HepG2 (cell line): ENCODE data around the gene ZXDA. TPM values are rescaled to one million over a fixed set of nuclear protein-coding genes. Genes with fewer than 3 reads are reported as not detected.
"Not testable (repeated sequence)": the region's sequence is repeated elsewhere in the genome, so short reads cannot be mapped to it uniquely, and the experiment has no call there.

Source experiments
- ATAC-seq: fragments of 200-7000 bp; cut with Tn5 transposase; 3 replicates; pipeline ENCODE4 v1.9.1; 2020; ENCODE audit warnings: mild to moderate bottlenecking, moderate library complexity
- Bru-seq: library from RNA; stranded (reverse); fragments of 400-500 nt; gene quantifications from one replicate; lab custom pipeline; 2021; lab: Mats Ljungman, UMichigan
- BruChase-seq, 2 experiments: library from RNA; stranded (reverse); fragments of 400-500 nt; gene quantifications; one replicate each; lab custom pipeline; 2021; lab: Mats Ljungman, UMichigan
- BruUV-seq: library from RNA; stranded (reverse); fragments of 400-500 nt; replicated peaks from 2 replicates; lab custom pipeline; 2021; lab: Mats Ljungman, UMichigan
- CTCF ChIA-PET: fragments of 300-600 bp; formaldehyde crosslinking; extraction: SDS; loops from one replicate; lab custom pipeline; 2021; ENCODE audit warnings: low total read pairs, inconsistent platforms, low intra/inter-chr PET ratio; lab: Yijun Ruan, JAX
- POLR2A ChIA-PET: fragments of 350-600 bp; sonication (Branson Sonifier 250); formaldehyde crosslinking; loops from one replicate; lab custom pipeline; 2020; ENCODE audit warnings: antibody characterized with exemption, inconsistent platforms; lab: Yijun Ruan, JAX
- DNase-seq: peaks from one replicate; pipeline ENCODE4 v3.0.0-alpha.2; 2015; ENCODE audit warnings: low spot score
- FAIRE-seq: peaks from 3 replicates; lab custom pipeline; 2011; peaks lifted over from hg19 to GRCh38; lab: Jason Lieb, UNC
- H2AFZ ChIP-seq: one replicate; pipeline ENCODE4 v1.6.1; 2011; ENCODE audit warnings: low read length, inconsistent platforms
- H3K27ac ChIP-seq: fragments of 300-600 bp; 3 replicates; pipeline ENCODE4 v1.8.0; 2011; ENCODE audit warnings: mixed run types, mild to moderate bottlenecking, mixed read lengths, low read length, inconsistent platforms; ENCODE audit not compliant: insufficient read depth; ENCODE audit errors: extremely low read length
- H3K27me3 ChIP-seq, 2 experiments: fragments of 200-600 bp in 1 of 2; 2 replicates in 1 of 2; 3 replicates in 1 of 2; pipeline versions ENCODE4 v1.6.0 to v1.8.0; 2011; ENCODE audit warnings: low read length in 2 of 2, mild to moderate bottlenecking in 2 of 2, moderate library complexity in 2 of 2, inconsistent platforms in 1 of 2; ENCODE audit not compliant: insufficient read depth in 2 of 2, control insufficient read depth in 1 of 2
- H3K36me3 ChIP-seq, 2 experiments: fragments of 200-600 bp in 1 of 2; replicated peaks in 1 of 2; 2 replicates in 1 of 2; 3 replicates in 1 of 2; pipeline versions ENCODE4 v1.5.1 to v1.8.0; 2011; ENCODE audit warnings: low read length in 2 of 2, inconsistent platforms in 1 of 2; ENCODE audit not compliant: insufficient read depth in 2 of 2, control insufficient read depth in 1 of 2
- H3K4me1 ChIP-seq: 2 replicates; pipeline ENCODE4 v1.5.1; 2012; ENCODE audit warnings: low read length, inconsistent platforms; ENCODE audit not compliant: insufficient read depth
- H3K4me2 ChIP-seq: 2 replicates; pipeline ENCODE4 v1.6.0; 2011; ENCODE audit warnings: low read depth, low read length, inconsistent platforms
- H3K4me3 ChIP-seq, 3 experiments: fragments of 200-600 bp in 1 of 3; sonication (generic), shearing (Covaris generic) in 1 of 3; replicated peaks in 1 of 3; 2 replicates each; pipeline ENCODE4 v1.5.1; 2011 to 2016; ENCODE audit warnings: low read length in 3 of 3, inconsistent platforms in 2 of 3, low read depth in 2 of 3, mild to moderate bottlenecking in 2 of 3, control low read depth in 1 of 3, mixed read lengths in 1 of 3; ENCODE audit not compliant: insufficient read depth in 1 of 3
- H3K79me2 ChIP-seq: one replicate; pipeline ENCODE4 v1.6.1; 2011; ENCODE audit warnings: low read length, inconsistent platforms; ENCODE audit not compliant: insufficient read depth
- H3K9ac ChIP-seq: 2 replicates; pipeline ENCODE4 v1.6.0; 2011; ENCODE audit warnings: mild to moderate bottlenecking, low read depth, low read length, inconsistent platforms; ENCODE audit not compliant: insufficient read depth
- H3K9me3 ChIP-seq: 2 replicates; pipeline ENCODE4 v1.5.1; 2012; ENCODE audit warnings: mild to moderate bottlenecking, low read length
- H4K20me1 ChIP-seq: 2 replicates; pipeline ENCODE4 v1.6.0; 2011; ENCODE audit warnings: inconsistent platforms, mild to moderate bottlenecking, low read length, moderate library complexity; ENCODE audit not compliant: insufficient read depth
- WGBS: methylation state at CpG from one replicate; pipeline ENCODE4 v1.1.6; 2017; ENCODE audit warnings: low lambda C conversion rate; 5-methylcytosine and 5-hydroxymethylcytosine counted together
- in situ Hi-C: cut with HindIII; loops from 2 replicates; pipeline ENCODE4 v1.10.0; 2017; ENCODE audit warnings: low pct_unique_long_range_greater_than_20kb; ENCODE audit not compliant: extremely low pct_ligation_motif_present
- intact Hi-C: fragments of 100-400 bp; cut with micrococcal nuclease; formaldehyde crosslinking; loops from one replicate; pipeline ENCODE4 v1.10.0; 2022; ENCODE audit not compliant: unreplicated experiment
- long read RNA-seq, 2 experiments: library from RNA in 1 of 2; library from polyadenylated mRNA in 1 of 2; stranded (forward) in 1 of 2; unstranded in 1 of 2; transcript quantifications; one replicate each; pipeline ENCODE4 v2.0.0, GENCODE V29; 2019 to 2022
- polyA minus RNA-seq, 3 experiments: library from RNA; depleted of rRNA, polyadenylated mRNA; stranded (reverse); fragments of >200 nt; gene quantifications; 2 replicates each; pipeline ENCODE4 v1.2.3, GENCODE V29; 2011; ENCODE audit warnings: low replicate concordance in 1 of 3
- polyA plus RNA-seq, 8 experiments: library from polyadenylated mRNA; depleted of rRNA in 3 of 8; stranded (reverse) in 7 of 8; unstranded in 1 of 8; fragments of >200 nt; fragmentation: Illumina TruSeq in 4 of 8; extraction: Trizol in 4 of 8; gene quantifications; 2 replicates each; pipeline versions ENCODE4 v1.2.1 to v1.2.3, GENCODE V29; 2011 to 2016; ENCODE audit warnings: low read depth in 4 of 8, missing spikeins in 1 of 8, mixed read lengths in 1 of 8; ENCODE audit not compliant: insufficient read depth in 1 of 8
- total RNA-seq, 5 experiments: library from RNA; depleted of rRNA; stranded (reverse); fragments of >200 nt; fragmentation: Illumina TruSeq; extraction: Trizol; gene quantifications; 2 replicates each; pipeline ENCODE4 v1.2.3, GENCODE V29; 2016; ENCODE audit warnings: low read depth in 1 of 5

Gene ZXDA, protein sequence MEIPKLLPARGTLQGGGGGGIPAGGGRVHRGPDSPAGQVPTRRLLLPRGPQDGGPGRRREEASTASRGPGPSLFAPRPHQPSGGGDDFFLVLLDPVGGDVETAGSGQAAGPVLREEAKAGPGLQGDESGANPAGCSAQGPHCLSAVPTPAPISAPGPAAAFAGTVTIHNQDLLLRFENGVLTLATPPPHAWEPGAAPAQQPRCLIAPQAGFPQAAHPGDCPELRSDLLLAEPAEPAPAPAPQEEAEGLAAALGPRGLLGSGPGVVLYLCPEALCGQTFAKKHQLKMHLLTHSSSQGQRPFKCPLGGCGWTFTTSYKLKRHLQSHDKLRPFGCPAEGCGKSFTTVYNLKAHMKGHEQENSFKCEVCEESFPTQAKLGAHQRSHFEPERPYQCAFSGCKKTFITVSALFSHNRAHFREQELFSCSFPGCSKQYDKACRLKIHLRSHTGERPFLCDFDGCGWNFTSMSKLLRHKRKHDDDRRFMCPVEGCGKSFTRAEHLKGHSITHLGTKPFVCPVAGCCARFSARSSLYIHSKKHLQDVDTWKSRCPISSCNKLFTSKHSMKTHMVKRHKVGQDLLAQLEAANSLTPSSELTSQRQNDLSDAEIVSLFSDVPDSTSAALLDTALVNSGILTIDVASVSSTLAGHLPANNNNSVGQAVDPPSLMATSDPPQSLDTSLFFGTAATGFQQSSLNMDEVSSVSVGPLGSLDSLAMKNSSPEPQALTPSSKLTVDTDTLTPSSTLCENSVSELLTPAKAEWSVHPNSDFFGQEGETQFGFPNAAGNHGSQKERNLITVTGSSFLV
- total RNA-seq (2016; rRNA removed; fragmentation: Illumina TruSeq; extraction: Trizol) (not detected in 2 replicates), polyA plus RNA-seq (2011; rRNA removed) (not detected in 2 replicates), polyA minus RNA-seq (2011; rRNA and poly(A)+ RNA removed; ENCODE audit: low replicate concordance) (7.9 TPM in 1 of 2 replicates, not detected in the other), Bru-seq, nascent RNA (not detected), BruChase-seq, experiment 1, labeled RNA remaining after a 6-hour chase (percentile 14 among the genes with signal in this experiment), BruChase-seq, experiment 2, labeled RNA remaining after a 2-hour chase (not detected)
- not detected in 2 replicates for total RNA-seq (2016; cell fraction: cytosol; rRNA removed; fragmentation: Illumina TruSeq; extraction: Trizol; ENCODE audit: low read depth)
- total RNA-seq (2016; cell fraction: insoluble cytoplasmic fraction; rRNA removed; fragmentation: Illumina TruSeq; extraction: Trizol): not detected in 2 replicates
- total RNA-seq (2016; cell fraction: membrane; rRNA removed; fragmentation: Illumina TruSeq; extraction: Trizol): not detected in 2 replicates
- total RNA-seq (2016; cell fraction: nucleus; rRNA removed; fragmentation: Illumina TruSeq; extraction: Trizol): not detected in 2 replicates
- 0.01 TPM in 1 of 2 replicates, not detected in the other for polyA plus RNA-seq (2011; cell fraction: cytosol; rRNA removed)
- polyA plus RNA-seq (2011; cell fraction: nucleus; rRNA removed): not detected in 2 replicates
- polyA plus RNA-seq (2012): not detected in 2 replicates
- polyA plus RNA-seq (2016; cell fraction: cytosol; fragmentation: Illumina TruSeq; extraction: Trizol; ENCODE audit: low read depth): not detected in 2 replicates
- polyA plus RNA-seq (2016; cell fraction: insoluble cytoplasmic fraction; fragmentation: Illumina TruSeq; extraction: Trizol; ENCODE audit: low read depth): not detected in 2 replicates
- not detected in 2 replicates for polyA plus RNA-seq (2016; cell fraction: membrane; fragmentation: Illumina TruSeq; extraction: Trizol; ENCODE audit: low read depth)
- polyA plus RNA-seq (2016; cell fraction: nucleus; fragmentation: Illumina TruSeq; extraction: Trizol; ENCODE audit: insufficient read depth, low read depth): not detected in 2 replicates
- polyA minus RNA-seq (2011; cell fraction: cytosol; rRNA and poly(A)+ RNA removed): not detected in 2 replicates
- polyA minus RNA-seq (2011; cell fraction: nucleus; rRNA and poly(A)+ RNA removed): not detected in 2 replicates
- long read RNA-seq, experiment 1: 0 reads
- long read RNA-seq, experiment 2: 0 reads

DNA sequence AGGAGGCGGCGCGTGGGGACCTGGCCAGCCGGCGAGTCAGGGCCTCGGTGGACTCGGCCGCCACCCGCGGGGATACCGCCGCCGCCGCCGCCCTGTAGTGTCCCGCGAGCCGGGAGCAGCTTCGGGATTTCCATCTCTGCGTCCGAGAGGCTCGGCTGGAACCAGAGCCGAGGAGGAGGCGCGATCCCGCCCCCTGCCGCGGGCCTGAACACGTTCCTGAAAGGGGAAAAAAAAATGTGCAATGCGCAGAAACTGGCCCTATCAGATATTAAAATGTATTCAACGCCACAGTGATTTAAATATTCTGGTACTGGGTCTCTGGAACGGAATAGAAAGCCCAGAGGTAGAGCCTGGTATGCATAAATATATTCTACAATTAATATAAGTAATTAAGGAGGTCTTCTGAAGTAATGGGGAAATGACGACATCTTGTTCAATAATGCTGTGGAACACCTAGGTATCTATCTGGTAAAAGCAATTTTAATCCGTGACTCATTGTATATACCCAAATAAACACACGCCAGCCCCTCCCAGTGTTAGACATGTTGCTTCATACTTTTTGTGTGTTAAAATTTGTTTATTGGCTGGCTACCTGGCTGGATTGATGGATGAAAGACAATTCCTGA is at the start of gene ZXDA:
TSS of gene ZXDA (minus strand) at position 172 of the 626 bp plus-strand sequence. CDS start at position 134, 38 bp downstream.
- H4K20me1 ChIP-seq, CTCF ChIA-PET, POLR2A ChIA-PET, H3K9ac ChIP-seq, H3K9me3 ChIP-seq, DNase-seq, H3K27me3 ChIP-seq, H2AFZ ChIP-seq, H3K79me2 ChIP-seq, H3K27ac ChIP-seq, BruUV-seq, FAIRE-seq, H3K4me1 ChIP-seq, H3K4me2 ChIP-seq, H3K36me3 ChIP-seq, intact Hi-C loops, H3K4me3 ChIP-seq: not testable (repeated sequence)
- peak; percentile 78 for ATAC-seq
- WGBS: 8% methylated on average over 5 of the region's 35 CpGs
- in situ Hi-C loops: loop anchor here (25.0 kb wide), 2 partner anchors 98 to 323 kb away; partner anchors contain the start of gene ZXDB
